G401.6 (cell line): ENCODE data around the gene RPA3.

ENCODE experiments used
- FAIRE-seq: peaks from 2 replicates; lab custom pipeline; 2012; peaks lifted over from hg19 to GRCh38; lab: Jason Lieb, UNC

The RPA3 gene

DNA sequence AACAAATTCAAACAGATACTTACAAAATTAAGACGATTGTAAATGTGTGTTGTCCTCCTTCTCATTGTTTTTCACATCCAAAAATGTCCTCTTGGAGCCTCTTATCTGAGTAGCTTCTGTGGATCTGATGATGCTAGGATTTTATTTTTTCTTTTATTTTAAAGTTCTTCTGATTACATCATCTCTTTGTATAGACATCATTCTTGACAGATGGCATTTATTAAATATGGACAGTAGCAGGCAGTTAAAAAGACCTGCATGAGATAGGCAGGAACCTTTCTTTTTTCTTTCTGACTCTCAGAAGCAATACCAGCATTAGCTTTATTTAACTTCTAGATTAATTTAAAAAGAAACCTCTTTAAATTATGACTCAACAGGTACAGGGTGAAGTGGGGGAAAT, at the start of gene RPA3:
Gene RPA3, minus strand, starts transcription at position 116 of the 400 bp plus-strand sequence. CDS start 78,189 bp downstream, outside the sequence.
- no peak for FAIRE-seq

DNA sequence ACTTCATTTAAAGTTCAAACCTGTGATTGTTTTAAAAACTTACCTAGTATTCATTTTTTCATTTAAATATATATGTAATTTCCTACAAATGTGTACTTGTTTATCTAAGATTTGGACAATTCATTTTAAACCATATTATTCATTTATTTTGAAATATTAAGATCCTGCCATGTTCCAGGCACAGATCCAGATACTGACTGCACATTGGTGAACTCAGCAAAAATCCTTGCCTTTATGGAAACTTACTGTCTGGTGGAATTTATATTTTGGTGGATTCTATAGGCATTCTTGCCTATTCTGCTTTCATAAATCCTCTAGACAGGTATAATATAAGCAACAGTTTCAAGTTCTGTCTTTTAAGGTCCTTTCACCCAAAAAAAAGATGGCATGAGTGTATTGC, 48.3 kb upstream of the RPA3 start:
- peak; percentile 91 for FAIRE-seq

DNA sequence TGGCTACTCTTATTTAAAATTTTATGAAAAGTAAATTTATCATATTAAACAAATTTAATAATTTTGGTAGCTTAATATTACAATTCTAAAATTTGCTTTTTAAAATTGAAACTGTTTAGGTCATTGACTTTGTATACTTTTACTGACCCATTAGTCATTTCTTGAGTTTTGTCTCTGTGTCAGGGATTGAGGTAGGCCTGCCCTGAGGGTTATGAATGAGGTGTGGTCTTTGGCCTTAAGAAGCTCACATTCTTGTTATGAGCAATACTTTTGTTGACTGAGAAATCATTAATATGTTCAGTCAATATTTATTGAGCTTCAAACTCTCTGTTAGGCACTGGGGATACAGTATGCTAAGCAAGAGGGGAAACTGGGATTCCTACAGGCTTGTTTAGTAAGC, 47.0 kb upstream of the RPA3 start:
- FAIRE-seq, result no peak

DNA sequence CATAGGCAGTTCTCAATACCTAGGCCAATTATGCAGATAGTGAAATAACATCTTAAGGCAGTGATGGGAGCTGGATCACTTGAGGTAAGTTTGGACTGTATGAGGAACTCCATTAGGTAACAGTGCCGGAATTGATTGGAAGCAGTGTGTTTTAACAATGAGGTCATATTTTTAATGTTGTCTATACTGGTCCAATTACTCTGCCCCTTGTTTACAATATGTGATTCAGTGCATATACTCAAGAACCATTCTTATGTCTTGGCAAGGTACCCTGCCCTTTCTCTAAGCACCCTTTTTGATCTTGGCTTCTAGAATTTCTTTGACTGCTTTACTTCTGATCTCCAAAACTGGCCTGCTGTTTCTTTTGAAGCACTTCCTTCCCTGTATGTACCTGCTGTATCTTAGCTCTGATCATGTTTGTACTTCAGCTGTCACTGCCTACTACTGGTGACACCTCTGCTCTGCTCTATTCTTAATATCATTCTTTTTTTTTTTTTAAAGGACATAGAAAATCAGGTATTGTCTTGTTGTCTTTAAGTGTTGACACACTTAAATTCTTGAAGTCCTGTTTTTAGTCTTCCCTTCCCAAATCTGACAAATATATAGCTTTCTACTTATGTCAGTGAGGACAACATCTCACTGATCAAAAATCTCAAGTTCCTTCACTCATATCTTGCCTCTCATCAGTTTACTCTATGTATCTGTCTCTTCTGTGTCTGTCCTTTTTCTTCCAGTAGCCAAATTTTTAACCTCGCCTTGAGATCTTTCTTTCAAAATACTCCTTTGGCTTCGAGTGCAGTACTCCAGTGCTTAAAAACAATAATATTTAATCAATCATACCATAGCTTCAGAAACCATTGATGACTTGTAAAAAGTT, 46.4 kb upstream of the RPA3 start:
- peak; percentile 49 for FAIRE-seq

DNA sequence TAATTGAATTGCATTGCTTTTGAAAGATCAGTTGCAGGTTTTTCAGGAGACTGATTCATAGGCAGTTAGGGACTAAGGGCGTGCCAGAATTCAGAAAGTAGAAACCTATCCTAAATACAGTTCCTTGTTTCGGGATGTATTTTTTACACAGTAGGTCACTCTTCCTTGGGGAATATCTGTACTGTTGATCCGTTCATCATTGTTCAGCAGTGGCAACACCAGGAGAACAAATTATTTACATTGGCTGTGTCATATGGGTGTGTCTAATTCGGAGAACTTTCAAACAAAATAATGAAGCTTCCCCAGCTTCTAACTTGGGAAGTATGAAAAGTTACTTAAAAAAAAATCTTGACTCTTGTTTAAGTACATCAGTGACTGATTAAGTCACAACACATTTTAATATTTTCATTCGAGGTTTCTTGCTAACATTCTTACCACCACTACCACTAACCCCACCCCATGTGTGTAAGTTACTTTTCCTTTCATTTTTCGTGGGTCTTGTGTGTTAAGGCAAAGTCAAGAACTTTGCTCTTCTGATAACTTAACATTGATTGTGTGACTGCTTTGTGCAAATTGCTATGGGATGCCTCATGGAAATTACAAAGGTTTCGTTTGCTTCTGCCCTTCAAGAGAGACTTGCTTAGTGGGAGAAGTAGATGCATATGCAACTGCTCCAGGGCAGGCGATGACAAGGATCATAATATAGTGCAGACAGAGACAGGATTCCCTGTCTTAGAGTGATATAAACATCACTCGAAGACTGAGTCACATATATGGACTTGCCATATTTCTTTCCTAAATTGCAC, 43.8 kb upstream of the RPA3 start:
- no peak for FAIRE-seq

DNA sequence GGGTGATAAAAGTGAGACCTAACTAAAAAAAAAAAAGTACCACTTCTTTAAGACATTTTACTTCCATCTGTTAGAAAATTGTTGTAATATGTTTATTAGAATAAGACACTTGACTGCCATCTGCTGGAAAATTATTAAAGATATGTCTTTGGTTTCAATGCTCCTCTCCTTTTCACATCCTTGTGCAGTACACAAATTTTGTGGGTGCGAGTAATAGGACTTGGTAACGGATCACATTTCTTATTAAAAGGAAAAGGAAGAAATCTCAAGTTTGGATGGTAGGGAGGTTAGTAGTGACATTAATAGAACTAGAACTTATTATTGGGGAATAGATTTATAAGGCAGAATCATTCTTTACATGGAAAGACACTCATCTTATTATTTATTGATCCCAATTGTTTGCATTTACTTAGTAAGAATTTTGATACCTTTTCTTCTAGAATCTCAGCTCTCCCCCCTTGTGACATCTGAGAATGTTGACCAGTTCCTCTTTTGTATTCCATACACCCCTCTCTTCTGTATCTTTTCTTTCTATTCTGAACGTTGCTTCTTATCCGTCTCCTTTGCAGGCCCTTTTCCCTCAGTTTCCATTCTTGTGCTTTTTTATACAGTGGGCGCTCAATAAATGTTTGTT, 43.0 kb upstream of the RPA3 start:
- FAIRE-seq, result peak; percentile 95

DNA sequence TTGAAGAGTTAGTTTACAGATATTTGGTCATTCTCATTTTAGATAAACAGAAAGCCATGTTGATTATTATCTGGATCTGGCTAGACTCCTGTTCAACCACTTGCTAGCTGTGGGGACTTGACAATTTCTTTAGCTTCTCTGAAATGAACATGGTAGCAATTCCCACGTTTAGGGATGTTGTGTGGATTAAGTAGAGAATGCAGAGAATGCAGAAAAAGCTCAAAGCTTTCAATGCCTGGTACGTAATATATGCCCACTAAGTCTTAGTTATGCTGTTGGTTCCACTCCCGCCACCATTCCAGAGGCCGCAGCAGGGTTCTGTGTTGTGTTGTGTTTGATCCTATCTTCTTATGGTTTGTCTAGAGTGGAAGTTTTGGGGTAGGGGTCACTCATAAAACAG, 39.2 kb upstream of the RPA3 start:
- FAIRE-seq, result no peak

DNA sequence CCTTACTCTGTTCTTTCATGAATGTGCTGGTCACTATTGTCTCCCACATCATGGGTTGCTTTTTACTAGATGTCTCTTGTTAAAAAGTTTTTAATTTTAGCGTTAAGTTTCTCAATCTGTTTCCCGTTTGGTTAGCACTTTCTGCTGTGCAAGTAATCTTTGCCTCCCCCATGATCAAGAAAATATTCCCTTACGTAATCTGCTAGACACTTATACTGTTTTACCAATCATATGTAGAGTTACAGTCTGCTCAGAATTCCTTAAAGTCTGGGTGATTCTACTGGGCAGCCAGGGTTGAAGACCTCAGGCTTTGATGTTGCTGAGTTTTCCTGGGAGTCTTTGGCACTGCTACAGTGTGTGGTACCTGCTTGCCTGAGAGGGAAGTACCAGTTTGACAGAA, 38.2 kb upstream of the RPA3 start:
- FAIRE-seq, result no peak

DNA sequence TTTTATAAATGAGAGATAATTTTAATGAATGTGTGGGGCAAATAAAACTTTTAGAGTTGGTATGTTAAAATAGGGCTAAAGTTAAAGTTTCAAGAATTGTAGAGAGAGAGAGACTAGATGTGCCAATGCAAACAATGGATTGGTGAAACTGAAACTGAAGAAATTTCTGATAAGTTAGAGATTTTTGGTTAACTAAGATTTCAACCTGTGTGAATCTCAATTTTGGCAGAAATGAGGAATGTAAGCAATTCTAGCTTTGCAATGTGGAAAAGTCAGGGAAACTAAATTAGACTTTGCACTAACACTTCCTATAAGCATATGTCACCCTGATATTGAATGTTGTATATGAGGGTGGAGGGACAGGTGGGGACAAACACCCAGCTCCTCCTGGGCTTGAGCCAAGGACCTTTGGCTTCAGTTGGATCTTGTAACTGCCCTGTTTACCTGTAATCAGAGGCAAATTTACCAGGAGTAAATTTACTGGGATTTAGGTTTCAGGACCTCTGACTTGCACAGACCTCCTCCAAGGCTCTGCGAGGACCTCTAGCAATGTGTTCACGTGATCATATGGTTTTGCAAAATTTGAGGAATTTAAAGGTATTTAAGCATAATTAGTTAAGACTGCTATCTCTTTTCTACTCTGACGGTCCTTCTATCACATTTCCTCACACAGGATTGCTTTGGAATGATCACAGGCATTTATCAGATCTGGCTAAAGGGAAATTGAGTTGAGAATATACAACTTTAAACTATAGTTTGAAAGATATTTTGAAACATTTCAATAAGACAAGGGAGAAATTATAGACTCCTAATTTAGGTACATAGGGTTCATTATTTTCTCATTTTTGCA, 33.1 kb upstream of the RPA3 start:
- no peak for FAIRE-seq

DNA sequence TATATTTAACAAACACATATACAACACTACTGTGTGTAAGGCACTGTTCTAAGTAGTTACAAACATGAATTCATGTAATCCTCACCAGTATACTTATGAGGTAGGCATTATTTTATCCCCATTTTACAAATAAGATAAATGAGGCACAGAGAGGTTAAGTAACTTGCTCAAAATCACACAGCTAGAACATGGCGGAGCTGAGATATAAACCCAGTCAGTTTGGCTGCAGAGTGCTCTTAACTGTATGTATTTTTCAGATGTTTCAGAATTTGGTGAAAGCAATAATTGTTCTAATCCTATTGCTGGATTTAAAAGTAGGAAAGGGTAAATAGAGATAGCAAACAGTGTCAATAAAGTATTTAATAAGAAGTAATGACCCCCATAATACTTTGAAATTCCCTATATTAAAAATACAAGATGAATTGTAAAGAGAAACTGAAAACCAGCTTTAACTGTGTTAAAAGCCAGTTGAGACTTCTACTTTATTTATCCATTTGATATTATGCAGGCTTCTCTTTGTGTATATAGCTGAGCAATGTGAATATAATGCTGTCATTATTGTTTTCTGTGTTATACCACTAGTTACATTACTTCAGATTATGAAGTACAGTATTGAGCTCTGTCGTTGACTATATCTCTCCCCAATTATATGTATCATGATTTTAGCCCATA, 32.3 kb upstream of the RPA3 start:
- peak; percentile 6 for FAIRE-seq

DNA sequence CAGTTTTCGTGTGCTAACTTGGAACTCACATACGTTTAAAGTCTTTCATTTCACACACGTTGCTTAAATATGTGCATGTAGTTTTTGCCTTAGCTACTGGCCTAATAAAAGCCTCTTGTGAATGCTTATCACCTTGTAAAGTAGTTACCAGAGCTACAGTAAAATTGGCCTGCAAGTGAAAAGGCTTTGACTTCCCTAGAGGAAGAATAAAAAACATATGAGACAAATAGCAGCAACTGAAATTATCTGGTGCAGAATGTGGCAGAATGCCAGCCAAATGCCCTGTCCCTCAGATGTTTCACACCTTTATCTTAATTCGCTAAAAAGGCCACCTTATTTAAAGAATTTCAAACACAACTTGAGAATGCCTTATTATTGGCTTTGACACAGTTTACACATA, 28.1 kb upstream of the RPA3 start:
- no peak for FAIRE-seq

DNA sequence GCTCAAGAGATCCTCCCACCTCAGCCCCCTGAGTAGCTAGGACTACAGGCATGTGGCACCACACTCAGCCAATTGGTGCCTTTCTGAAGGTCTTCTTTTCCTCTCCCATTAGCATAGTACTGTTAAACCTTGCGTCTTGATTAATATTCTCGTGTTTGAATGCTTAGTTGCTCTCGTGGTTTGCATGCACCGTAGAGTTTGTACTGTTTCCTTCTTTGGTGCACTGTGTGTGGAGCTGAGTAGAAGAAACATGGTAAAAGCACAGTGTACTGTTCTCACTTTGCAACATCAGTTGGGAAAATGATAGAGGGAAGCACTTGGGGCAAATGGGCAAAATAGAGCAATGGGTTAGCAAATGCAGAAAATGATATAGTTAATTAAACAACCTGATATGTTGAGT, 27.6 kb upstream of the RPA3 start:
- FAIRE-seq, result no peak

DNA sequence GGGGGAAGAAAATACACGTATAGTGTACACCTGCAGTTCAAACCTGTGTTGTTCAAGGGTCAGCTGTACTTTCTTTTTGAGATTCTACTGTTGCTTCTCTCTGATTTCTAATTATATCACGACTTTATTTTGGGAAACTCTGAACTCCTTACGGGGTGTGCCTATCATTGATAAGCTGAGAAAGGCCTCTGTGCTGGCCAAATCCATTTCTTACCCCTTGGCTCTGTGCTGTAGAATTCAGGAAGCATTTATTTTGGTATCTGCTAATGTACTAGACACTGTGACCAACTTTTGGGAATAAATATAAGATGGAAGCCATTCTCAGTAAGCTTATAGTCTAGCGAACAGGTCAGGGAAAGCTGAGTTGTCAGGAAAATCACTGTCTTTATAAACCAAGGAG, 26.9 kb upstream of the RPA3 start:
- FAIRE-seq, result peak; percentile 8

DNA sequence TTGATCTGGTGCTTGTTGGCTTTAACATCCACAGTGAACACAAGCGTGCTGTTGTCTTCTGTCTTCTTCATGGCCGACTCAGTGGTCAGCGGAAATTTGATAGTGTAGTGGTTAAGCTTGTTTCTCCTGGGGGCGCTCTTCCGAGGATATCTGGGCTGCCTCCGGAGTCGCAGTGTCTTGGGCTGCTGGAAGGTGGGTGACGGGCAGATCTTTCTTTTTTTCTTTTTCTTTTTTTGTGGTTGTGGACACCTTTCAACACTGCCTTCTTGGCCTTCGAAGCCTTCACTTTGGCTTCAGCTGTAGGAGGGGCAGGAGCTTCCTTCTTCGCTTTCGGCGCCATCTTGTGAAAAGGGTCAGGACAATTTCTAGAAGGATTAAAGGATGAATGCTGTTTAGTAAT, 23.8 kb upstream of the RPA3 start:
- FAIRE-seq, result no peak

DNA sequence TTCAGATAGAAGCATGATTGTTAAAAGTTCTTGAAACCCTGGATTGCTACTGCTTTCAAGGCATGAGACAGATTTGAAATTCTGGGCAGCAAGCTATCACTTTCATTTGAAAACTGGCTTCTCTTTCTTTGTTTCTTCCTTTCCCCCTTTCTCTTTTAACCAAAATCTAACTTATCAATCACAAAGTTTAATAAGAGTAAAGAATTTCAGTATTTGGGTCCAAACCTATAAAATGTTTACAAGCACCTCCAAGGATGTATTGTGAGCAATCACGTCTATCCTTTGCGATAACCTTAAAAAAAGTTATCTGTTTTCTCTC, 21.6 kb upstream of the RPA3 start:
- no peak for FAIRE-seq

DNA sequence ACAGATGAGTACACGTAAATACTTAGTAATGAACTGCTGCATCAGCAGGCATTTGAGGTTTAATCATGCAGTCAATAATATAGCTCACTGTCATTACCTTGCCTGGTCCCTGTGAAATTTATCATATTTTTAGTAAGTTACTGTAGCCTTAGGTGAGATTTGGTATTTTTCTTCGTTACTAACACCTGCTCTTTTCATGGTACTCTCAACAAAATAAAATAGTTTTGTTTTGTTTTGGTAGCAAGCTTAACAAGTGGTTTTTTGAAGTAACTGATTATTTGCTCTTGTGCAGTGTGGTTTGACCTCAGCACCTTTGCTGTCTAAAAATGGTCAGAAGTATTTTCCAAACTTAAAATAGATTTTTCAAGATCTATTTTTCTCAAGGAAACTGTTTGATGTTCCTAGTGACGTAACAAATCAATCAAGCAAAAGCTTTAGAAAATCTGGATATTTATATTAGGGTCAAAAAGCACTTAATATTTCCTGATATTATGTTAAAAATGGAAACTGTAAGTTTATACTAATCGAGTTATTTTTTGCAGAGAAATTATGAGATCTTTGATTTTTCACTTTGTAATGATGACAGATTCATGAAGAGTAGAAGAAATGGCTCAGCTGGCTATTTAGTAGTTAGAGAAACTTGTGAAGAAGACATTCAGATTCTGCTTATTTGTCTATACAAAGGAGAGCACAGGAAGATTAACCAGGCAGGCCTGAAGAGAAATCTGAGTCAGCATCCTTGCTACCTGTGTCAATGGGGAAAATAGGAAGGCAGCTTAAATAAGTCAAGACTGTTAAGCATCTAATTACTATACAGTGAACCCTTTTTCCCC, 21.0 kb upstream of the RPA3 start:
- FAIRE-seq, result no peak

DNA sequence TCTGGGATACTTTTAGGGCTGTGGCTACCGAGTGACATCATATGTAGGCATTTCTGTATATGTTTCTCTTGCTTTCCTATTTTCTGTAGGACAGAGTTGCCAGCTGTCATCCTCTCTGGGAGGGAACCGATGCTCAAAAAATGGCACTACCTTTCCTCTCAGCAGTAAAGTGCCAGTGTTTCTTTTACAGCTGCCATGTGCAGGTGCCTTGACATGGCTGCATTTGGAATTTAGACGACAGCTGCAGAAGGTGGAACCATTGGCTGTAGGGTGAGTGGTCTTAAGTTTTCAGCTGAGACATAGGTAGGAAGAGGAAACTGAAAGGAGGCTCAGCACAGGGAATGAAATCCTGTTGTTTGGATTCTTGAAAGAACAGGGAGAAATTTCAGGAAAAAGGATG, 20.2 kb upstream of the RPA3 start:
- no peak for FAIRE-seq

DNA sequence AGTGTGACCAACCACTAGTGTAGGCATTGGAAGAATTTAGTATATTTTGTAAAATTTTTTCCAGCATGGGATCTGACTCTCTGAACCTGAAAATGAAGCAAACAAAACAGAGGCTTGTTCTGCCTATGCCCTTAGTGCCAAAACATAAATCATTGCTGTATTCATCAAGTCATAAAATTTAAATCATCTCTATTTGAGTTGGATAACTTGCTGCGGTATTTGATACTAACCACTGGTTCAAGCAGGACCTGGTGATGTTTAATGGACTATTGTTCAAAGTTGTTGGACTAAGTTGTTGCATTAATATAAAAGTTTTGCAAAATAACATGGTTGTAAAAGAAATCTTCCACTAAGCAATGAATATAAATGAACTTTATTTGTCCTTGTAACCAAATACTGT, 19.8 kb upstream of the RPA3 start:
- FAIRE-seq, result peak; percentile 86

DNA sequence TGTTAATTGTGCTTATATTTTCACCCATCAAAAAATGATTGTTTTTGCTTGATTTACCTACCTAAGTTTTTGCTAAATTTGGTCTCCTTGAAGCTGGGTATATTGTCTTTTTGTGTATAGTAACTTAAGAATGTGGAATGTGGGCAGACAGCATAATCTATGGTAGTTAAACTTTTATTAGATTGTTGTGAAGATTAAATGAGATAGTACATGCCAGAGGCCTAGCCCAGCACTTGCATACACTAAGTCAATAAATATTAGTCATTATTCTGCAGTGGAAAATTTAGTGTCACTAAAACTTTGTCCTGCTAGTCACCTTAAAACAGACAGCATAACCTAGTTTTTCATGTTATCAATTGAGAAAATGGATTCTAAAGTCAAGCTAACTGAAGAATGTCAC, 19.3 kb upstream of the RPA3 start:
- FAIRE-seq, result peak; percentile 31

DNA sequence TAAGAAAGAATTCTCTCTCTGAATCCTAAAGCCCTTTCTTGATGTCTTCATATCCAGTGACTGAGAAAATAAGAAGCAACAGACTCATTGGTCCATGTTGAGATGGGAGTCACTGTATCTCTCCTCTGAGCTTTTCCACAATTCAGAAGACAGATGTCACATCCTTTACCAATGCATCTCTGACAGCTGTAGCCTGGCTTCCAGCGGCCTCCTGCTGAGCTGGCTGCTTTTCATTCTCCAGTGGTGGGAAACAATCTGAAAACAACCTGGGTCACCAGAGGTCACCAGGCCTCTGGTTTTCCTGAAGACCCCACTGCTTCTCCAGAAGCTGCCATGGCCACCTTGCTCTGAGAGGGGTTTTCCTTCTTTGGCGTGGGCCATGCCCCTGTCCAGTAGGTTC, 18.3 kb upstream of the RPA3 start:
- FAIRE-seq, result no peak
